Adrenal gland (tissue), 5 donors: ENCODE measurements around the gene TMEM184A.

Source experiments
- CTCF ChIP-seq, 6 experiments: fragments of 450-650 bp in 4 of 6; fragments of 200-600 bp in 2 of 6; sonication (generic) in 1 of 6; IDR thresholded peaks; 1 replicate in 5 of 6; 2 replicates in 1 of 6; pipeline versions ENCODE4 v1.5.1 to v1.8.0; 2016 to 2021; ENCODE audit warnings: antibody characterized with exemption in 6 of 6, mild to moderate bottlenecking in 2 of 6, moderate library complexity in 1 of 6
- POLR2A ChIP-seq, 2 donors: fragments of 450-650 bp; IDR thresholded peaks; one replicate each; pipeline ENCODE4 v1.6.1; 2017; ENCODE audit warnings: antibody characterized with exemption in 2 of 2, mild to moderate bottlenecking in 2 of 2, moderate library complexity in 1 of 2
- donor health status: DM: no; HTN: no; CAD: no.

DNA sequence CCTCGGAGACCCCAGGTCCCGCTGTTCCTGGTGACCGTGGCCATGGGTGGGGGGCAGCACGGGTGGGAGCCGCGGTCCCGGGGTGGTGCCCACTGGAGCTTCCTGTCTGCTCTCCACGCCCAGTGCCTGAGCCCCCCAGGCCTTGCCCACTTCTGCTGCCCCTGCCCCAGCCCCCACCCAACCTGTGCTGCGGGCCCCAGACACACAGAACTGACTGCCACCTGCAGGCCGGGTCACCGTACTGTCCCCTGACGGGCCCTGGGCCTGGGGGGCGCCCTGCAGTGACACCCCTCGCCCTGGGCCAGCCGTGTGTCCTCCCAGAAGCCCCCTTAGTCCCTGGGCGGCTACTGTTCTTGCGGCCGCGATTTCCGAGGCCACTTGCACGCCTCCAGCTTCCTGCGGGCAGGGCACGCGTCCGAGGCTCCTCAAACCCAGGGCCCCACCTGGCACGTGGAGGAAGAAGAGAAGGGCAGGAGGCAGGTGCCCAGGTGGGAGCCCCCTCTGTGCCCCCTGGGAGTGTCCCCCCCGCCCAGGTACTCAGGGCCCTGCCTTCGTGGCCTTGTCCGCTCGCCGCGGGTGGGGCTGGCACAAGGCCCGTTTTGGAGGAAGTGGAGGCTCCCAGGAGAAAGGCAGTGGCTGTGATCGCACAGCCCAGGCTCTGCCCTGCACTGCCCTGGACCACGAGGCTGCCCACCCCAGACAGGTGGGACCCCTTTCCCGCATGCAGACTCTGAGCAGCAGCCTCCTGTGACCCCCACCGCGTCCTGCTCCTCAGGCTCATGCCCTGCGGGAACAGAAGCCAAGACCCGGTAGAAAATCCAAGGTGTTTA lies 10.4 kb downstream of the TMEM184A start:
- TF ChIP-seq CTCF (IDR thresholded peaks at IDR 0.05) (peak in 2 of 6 experiments; percentile 3 to 9), POLR2A (IDR thresholded peaks at IDR 0.05) (no peak)
